SK-N-SH treated with all-trans-retinoic acid at 6 μM for 48 hours (cell line): ENCODE data around the gene ZXDA.
"Not testable (repeated sequence)": the region's sequence is repeated elsewhere in the genome, so short reads cannot be mapped to it uniquely, and the experiment has no call there.

Experiments
- ARNTL ChIP-seq: fragments of 450-650 bp; formaldehyde crosslinking; IDR thresholded peaks from 2 replicates; pipeline ENCODE4 v1.5.0; 2020; ENCODE audit warnings: low read depth, mild to moderate bottlenecking, moderate library complexity, borderline replicate concordance
- ESRRG ChIP-seq: fragments of 250-450 bp; sonication (Bioruptor Pico); IDR thresholded peaks from 2 replicates; pipeline ENCODE4 v1.6.1; 2021; ENCODE audit warnings: mild to moderate bottlenecking
- OSR1 ChIP-seq: fragments of 250-450 bp; sonication (Bioruptor Pico); IDR thresholded peaks from 2 replicates; pipeline ENCODE4 v1.8.0; 2022; ENCODE audit warnings: moderate library complexity, mild to moderate bottlenecking, inconsistent platforms
- RARB ChIP-seq: fragments of 250-450 bp; sonication (Bioruptor Pico); IDR thresholded peaks from 2 replicates; pipeline ENCODE4 v1.8.0; 2021; ENCODE audit warnings: mild to moderate bottlenecking, moderate library complexity
- ZNF8 ChIP-seq: fragments of 450-650 bp; formaldehyde crosslinking; IDR thresholded peaks from 2 replicates; pipeline ENCODE4 v1.5.0; 2020; ENCODE audit warnings: mild to moderate bottlenecking, moderate library complexity
- TF ChIP-seq, protein P1 (sequence below): fragments of 250-450 bp; sonication (Bioruptor Pico); IDR thresholded peaks from 2 replicates; pipeline ENCODE4 v1.5.1; 2020; ENCODE audit warnings: low read depth, mild to moderate bottlenecking, moderate library complexity
- TF ChIP-seq, protein P2 (sequence below): fragments of 250-450 bp; sonication (Bioruptor Pico); IDR thresholded peaks from 2 replicates; pipeline ENCODE4 v1.5.0; 2020; ENCODE audit warnings: mild to moderate bottlenecking, moderate library complexity
- TF ChIP-seq, protein P3 (sequence below): fragments of 250-450 bp; sonication (Bioruptor Pico); IDR thresholded peaks from 2 replicates; pipeline ENCODE4 v1.5.1; 2021; ENCODE audit warnings: mild to moderate bottlenecking, moderate library complexity
- TF ChIP-seq, protein P4 (sequence below): fragments of 250-450 bp; sonication (Bioruptor Pico); IDR thresholded peaks from 2 replicates; pipeline ENCODE4 v1.8.0; 2020; ENCODE audit warnings: mild to moderate bottlenecking, moderate library complexity, borderline replicate concordance

DNA sequence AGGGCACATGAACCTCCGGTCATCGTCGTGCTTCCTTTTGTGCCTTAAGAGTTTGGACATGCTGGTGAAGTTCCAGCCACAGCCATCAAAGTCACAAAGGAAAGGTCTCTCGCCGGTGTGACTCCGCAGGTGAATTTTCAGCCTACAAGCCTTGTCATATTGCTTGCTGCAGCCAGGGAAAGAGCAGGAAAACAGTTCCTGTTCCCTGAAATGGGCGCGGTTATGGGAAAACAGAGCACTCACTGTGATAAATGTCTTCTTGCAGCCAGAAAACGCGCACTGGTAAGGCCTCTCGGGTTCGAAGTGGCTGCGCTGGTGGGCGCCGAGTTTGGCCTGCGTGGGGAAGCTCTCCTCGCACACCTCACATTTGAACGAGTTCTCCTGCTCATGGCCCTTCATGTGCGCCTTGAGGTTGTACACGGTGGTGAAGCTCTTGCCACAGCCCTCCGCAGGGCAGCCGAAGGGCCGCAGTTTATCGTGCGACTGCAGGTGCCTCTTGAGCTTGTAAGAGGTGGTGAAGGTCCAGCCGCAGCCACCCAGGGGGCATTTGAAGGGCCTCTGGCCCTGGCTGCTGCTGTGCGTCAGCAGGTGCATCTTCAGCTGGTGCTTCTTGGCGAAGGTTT is 1.2 kb downstream of the ZXDA start:
- not testable (repeated sequence) for TF ChIP-seq OSR1 (CRISPR knock-in tag); ZNF8 (CRISPR knock-in tag); RARB; ARNTL; ESRRG (CRISPR knock-in tag)
- TF ChIP-seq, protein P1, sequence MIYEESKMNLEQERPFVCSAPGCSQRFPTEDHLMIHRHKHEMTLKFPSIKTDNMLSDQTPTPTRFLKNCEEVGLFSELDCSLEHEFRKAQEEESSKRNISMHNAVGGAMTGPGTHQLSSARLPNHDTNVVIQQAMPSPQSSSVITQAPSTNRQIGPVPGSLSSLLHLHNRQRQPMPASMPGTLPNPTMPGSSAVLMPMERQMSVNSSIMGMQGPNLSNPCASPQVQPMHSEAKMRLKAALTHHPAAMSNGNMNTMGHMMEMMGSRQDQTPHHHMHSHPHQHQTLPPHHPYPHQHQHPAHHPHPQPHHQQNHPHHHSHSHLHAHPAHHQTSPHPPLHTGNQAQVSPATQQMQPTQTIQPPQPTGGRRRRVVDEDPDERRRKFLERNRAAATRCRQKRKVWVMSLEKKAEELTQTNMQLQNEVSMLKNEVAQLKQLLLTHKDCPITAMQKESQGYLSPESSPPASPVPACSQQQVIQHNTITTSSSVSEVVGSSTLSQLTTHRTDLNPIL (CRISPR knock-in tag) = not testable (repeated sequence)
- TF ChIP-seq, protein P2, sequence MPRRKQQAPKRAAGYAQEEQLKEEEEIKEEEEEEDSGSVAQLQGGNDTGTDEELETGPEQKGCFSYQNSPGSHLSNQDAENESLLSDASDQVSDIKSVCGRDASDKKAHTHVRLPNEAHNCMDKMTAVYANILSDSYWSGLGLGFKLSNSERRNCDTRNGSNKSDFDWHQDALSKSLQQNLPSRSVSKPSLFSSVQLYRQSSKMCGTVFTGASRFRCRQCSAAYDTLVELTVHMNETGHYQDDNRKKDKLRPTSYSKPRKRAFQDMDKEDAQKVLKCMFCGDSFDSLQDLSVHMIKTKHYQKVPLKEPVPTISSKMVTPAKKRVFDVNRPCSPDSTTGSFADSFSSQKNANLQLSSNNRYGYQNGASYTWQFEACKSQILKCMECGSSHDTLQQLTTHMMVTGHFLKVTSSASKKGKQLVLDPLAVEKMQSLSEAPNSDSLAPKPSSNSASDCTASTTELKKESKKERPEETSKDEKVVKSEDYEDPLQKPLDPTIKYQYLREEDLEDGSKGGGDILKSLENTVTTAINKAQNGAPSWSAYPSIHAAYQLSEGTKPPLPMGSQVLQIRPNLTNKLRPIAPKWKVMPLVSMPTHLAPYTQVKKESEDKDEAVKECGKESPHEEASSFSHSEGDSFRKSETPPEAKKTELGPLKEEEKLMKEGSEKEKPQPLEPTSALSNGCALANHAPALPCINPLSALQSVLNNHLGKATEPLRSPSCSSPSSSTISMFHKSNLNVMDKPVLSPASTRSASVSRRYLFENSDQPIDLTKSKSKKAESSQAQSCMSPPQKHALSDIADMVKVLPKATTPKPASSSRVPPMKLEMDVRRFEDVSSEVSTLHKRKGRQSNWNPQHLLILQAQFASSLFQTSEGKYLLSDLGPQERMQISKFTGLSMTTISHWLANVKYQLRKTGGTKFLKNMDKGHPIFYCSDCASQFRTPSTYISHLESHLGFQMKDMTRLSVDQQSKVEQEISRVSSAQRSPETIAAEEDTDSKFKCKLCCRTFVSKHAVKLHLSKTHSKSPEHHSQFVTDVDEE (CRISPR knock-in tag) = not testable (repeated sequence)
- TF ChIP-seq, protein P3, sequence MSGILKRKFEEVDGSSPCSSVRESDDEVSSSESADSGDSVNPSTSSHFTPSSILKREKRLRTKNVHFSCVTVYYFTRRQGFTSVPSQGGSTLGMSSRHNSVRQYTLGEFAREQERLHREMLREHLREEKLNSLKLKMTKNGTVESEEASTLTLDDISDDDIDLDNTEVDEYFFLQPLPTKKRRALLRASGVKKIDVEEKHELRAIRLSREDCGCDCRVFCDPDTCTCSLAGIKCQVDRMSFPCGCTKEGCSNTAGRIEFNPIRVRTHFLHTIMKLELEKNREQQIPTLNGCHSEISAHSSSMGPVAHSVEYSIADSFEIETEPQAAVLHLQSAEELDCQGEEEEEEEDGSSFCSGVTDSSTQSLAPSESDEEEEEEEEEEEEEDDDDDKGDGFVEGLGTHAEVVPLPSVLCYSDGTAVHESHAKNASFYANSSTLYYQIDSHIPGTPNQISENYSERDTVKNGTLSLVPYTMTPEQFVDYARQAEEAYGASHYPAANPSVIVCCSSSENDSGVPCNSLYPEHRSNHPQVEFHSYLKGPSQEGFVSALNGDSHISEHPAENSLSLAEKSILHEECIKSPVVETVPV (CRISPR knock-in tag) = not testable (repeated sequence)
- TF ChIP-seq, protein P4, sequence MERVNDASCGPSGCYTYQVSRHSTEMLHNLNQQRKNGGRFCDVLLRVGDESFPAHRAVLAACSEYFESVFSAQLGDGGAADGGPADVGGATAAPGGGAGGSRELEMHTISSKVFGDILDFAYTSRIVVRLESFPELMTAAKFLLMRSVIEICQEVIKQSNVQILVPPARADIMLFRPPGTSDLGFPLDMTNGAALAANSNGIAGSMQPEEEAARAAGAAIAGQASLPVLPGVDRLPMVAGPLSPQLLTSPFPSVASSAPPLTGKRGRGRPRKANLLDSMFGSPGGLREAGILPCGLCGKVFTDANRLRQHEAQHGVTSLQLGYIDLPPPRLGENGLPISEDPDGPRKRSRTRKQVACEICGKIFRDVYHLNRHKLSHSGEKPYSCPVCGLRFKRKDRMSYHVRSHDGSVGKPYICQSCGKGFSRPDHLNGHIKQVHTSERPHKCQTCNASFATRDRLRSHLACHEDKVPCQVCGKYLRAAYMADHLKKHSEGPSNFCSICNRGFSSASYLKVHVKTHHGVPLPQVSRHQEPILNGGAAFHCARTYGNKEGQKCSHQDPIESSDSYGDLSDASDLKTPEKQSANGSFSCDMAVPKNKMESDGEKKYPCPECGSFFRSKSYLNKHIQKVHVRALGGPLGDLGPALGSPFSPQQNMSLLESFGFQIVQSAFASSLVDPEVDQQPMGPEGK = not testable (repeated sequence)
